NCI-H460 (cell line): ENCODE measurements around the gene RBM15B. TPM values are rescaled to one million over a fixed set of nuclear protein-coding genes. Genes with fewer than 3 reads are reported as not detected.
A peak's percentile ranks its signal among the peaks of the same experiment; 100 is the strongest.

Source experiments
- DNase-seq: peaks from one replicate; pipeline ENCODE4 v3.0.0-alpha.2; 2016; ENCODE audit warnings: low read depth; ENCODE audit errors: extremely low read depth
- total RNA-seq: library from RNA; depleted of rRNA; stranded (reverse); fragments of >200 nt; shearing (Covaris generic); gene quantifications from 2 replicates; pipeline ENCODE4 v1.2.3, GENCODE V29; 2014

The RBM15B gene
- total RNA-seq, 1 experiment from 2014 or later: 19.9 TPM

DNA sequence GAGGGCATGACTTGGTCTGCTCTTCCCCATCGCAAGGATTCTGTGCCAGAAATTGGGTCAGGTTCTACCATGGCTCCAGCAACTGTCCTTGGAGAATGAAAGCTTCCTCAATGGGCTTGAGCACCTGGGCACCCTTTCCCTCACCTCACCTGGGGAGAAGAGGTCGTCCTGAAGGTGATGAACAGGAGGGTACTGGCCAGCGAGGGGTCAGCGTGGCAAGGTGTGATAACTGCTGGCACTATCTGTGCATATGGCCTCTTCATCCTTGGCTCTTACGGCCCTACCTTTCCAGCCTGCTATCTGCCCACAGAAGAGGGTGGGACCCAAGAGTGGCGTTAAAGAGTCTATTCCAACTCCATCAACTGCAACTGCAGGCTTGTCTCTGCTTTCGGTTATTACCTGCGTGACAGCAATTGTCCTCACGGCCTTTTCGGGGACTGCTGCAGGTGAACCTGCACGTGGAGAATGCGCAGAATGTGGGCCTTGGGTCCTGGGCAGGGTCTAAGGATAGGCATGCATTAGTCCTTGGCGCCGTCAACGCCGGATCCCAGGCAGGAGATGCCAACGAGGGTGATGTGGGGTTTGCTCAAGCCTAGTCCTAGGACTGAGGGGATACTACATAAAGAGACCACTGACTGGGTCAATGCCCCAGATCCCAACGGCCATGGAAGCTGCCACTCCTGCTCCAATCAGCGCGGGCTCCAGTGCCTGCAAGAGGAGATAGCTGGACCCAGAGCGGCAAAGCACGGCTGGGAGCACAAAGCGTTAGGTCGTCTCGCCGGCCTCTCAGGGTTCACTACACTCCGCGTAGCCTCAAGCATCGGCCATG lies 625 bp upstream of the RBM15B start:
- no peak for DNase-seq

GRCh38 chr3:51391566-51392354 lies 675 bp downstream of the RBM15B start:
- no peak for DNase-seq

DNA sequence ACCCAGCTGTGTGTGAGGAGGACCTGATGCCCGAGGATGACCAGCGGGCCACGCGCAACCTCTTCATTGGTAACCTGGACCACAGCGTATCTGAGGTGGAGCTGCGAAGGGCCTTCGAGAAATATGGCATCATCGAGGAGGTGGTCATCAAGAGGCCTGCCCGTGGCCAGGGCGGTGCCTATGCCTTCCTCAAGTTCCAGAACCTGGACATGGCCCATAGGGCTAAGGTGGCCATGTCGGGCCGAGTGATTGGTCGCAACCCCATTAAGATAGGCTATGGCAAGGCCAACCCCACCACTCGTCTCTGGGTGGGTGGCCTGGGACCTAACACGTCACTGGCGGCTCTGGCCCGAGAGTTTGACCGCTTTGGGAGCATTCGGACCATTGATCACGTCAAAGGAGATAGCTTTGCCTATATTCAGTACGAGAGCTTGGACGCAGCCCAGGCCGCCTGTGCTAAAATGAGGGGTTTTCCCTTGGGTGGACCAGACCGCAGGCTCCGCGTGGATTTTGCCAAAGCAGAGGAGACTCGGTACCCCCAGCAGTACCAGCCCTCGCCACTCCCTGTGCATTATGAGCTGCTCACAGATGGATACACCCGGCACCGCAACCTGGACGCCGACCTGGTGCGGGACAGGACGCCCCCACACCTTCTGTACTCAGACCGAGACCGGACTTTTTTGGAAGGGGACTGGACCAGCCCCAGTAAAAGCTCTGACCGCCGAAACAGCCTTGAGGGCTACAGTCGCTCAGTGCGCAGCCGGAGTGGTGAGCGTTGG lies 1.5 kb downstream of the RBM15B start:
- no peak for DNase-seq

DNA sequence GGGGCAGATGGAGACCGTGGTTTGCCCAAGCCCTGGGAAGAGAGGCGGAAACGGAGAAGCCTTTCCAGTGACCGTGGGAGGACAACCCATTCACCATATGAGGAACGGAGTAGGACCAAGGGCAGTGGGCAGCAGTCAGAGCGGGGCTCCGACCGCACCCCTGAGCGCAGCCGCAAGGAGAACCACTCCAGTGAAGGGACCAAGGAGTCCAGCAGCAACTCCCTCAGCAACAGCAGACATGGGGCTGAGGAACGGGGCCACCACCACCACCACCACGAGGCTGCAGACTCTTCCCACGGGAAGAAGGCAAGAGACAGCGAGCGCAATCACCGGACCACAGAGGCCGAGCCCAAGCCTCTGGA lies 2.0 kb downstream of the RBM15B start:
- DNase-seq: no peak

DNA sequence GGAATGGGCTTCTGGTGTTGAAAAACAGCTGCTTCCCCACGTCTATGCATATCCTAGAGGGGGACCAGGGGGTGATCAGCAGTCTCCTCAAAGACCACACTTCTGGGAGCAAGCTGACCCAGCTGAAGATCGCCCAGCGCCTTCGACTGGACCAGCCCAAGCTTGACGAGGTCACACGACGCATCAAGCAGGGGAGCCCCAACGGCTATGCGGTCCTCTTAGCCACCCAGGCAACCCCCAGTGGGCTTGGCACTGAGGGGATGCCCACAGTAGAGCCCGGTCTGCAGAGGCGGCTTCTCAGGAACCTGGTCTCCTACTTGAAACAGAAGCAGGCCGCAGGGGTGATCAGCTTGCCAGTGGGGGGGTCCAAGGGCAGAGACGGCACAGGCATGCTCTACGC lies 2.5 kb downstream of the RBM15B start:
- DNase-seq: no peak

DNA sequence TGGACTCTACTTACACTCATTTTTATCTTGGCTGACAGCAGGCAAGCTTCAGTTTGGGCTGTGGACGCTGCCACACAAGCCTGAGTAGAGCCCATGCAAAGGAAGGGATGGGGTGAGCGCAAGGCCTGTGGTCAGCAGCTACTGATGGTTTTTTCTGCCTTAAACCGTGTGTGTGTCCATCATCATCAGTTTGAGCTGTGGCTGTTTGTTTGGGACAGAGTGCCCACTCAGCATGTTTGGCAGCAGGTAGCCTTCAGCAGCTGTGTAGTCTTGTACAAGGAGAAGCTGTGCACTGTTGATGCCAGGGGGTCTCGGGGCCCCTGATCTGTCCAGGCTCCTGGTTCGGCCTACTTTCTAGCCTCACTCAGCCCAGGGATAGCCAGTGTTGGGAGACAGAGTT lies 3.5 kb downstream of the RBM15B start:
- DNase-seq: no peak

DNA sequence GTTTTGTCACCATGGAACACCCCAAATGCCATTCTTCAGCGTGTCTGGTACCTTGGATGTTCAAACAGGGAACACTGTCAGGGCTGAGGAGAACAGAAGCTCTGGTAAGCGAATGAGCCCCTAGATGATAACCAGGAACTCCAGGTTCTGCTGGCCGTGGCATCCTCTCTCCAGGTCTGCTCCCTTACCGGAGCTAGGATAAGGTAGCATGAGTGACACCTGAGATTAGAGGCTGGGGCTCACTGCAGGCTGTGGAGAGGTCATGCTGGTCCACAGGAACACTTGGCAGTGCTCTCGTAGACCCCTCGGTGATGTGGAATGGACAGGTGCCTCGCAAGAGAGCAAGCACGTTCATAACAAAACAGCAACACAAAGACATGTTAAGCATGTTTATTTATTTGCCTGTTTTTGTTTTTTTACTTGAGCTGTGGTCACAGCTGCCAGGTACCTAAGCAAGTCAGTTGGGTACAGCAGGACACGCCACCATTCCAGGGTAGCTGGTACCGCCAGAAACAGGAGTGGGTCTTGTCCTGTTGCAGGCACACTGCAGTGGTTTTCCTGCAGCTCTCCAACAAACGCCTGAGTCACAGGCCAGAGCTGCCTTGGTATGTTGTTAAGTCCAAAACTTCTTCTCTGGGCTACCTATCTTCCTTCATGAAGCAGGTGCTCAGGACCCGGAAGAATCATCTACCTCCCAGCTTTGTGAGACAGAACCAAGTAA lies 4.6 kb downstream of the RBM15B start:
- DNase-seq: no peak

DNA sequence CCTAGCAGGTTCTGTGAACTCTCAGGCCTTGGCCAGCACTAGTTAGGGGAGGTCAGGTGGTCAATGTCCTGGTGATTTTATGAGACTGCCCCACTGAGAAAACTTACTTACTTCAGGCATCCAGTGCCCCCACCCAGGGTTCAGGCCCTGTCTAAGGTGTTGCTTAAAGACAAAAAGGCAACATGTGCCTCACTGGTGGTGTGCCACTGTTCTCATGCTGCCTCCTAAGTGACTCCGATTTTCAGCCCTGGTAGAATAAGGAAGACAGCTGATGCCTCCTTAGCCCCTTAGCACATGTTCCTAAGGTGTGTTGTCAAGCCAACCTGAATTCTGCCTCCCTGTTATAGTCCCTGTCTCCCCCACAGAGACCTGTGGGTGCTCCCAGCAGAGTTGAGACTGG lies 5.3 kb downstream of the RBM15B start:
- DNase-seq: no peak

DNA sequence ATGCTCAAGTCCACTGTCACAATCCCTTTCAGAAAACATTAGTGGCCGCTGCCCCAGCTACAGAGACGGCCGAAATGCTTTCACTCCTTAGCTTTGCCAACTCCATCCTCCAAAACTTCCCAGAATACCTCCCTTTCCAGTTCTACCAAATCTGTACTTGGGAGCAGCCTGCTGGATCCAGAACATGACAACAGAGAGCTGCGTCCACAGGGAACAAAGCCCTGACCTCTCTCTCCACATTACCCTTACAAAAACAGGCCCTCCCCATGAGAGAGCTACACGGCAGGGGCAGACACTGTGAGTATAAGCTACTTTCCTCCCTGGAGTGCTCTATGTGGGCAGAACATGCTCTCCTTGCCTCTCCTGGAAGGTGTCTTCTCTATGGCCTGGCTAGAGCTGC lies 6.3 kb downstream of the RBM15B start:
- DNase-seq: no peak

GRCh38 chr3:51398595-51399310 lies 7.7 kb downstream of the RBM15B start:
- DNase-seq: no peak

DNA sequence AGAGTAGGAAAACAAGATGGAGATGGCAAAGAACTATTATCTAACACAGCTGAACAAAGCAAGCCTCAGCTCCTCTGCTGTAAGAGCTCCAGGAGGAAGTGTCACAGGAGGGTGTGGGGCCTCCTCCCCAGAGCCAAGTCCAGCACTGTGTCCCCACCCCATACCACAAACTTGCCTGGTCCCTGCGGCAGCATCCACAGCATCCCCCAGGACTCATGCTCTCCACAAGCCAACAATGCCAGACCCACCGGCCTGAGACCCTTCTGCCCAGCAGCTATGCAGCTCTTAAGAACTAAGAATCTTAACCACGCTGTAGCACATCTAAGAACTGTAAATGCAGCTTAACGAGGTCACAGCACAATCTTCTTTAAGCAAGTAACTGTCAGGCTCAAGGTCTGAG lies 9.1 kb downstream of the RBM15B start:
- DNase-seq: no peak

GRCh38 chr3:51401735-51402134 lies 10.7 kb downstream of the RBM15B start:
- DNase-seq: no peak

GRCh38 chr3:51403675-51404074 lies 12.6 kb downstream of the RBM15B start:
- DNase-seq: no peak

- DNase-seq: no peak
Observed at GRCh38 chr3:51408021-51408420, 16.9 kb downstream of the RBM15B start.

DNA sequence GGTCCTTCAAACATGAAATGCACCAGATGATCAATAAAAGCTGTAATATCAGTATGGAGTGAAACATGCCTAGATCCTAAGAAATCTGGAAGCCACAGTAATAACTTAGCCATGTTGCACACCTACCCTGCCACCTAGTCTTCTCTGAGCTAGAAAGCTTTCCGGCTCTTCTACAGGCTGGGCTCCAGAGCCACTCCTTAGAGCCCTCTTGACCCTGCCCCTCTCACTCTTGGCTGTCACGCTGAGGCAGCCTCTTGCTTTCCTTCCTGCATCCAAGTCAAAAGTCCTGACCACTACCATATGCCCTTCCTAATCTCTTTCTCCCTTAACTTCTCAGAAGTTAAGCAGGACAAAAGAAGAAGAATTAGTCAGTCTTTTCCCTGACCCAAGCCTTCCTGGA lies 17.7 kb downstream of the RBM15B start:
- DNase-seq: no peak

- DNase-seq: no peak
Observed at GRCh38 chr3:51422211-51422610, 31.1 kb downstream of the RBM15B start.

DNA sequence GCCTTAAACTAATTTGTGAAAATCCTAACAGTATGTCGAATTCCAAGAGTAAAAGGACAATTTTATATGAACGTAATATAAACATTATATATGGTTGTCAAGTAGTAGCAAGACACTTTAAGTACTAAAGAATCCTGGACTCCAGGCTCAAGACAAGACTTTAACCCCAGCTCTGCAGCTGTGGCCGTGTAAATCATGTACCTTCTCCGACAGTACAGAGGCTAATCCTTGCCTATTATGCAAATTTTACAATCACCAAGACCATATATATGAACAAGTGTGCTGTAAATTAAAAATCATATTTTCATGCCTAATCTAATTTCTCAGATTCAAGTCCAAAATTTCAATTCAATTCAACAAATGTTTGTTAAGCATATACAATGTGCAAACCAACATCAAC lies 35.8 kb downstream of the RBM15B start:
- no peak for DNase-seq

GRCh38 chr3:51429138-51429537 lies 38.1 kb downstream of the RBM15B start:
- DNase-seq: no peak

DNA sequence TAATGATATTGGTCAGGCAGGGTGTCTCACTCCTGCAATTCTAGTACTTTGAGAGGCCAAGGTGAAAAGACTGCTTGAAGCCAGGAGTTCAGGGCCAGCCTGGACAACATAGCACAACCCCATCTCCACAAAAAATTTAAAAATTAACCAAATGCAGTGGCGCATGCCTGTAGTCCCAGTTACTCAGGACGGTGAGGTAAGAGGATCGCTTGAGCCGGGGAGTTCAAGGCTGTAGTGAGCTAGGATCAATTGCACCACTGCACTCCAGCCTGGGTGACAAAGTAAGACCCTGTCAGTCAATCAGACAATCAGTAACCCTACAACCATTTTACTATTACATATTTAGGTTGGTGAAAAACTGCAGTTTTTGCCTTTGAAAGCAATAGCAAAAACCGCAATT lies 43.0 kb downstream of the RBM15B start:
- DNase-seq: no peak

DNA sequence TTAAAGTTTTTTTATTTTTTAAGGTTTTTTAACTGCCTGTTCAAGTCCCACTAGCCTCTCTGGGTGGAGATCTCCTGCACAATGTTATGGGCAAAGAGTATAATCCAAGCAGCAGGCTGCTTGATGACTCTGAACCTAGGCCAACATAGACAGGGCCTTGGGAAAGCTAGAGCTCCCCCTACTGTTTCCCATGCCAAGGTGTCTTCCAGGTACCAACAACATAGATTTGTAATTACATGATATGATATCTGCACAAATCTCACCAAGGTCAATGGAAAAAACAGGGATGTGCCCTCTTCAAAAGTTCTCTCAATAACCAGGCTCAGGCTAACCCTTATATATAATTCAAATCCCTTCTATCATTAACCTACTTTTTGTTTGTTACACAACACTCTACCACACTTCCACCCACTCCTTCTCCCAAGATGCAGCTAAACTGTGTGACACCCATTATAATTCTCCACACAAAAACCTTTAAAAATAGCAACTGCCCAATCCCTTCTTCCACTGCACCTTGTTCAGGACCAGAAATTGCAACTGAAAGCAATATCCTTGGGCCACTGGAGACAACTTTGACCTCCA lies 43.8 kb downstream of the RBM15B start:
- peak; percentile 43 for DNase-seq
